LNCAP (cell line): Measurements from ENCODE around the gene RPTOR.

Experiments used
- CTCF ChIP-seq: fragments of 450-650 bp; IDR thresholded peaks from 2 replicates; pipeline ENCODE4 v1.5.1; 2017; ENCODE audit warnings: mild to moderate bottlenecking

The RPTOR gene

GRCh38 chr17:80781211-80781610, 236.6 kb downstream of the RPTOR start:
- no peak for TF ChIP-seq CTCF

- no peak for TF ChIP-seq CTCF
Observed at GRCh38 chr17:80781807-80782277, 237.2 kb downstream of the RPTOR start.

GRCh38 chr17:80782536-80783427, 238.1 kb downstream of the RPTOR start:
- no peak for TF ChIP-seq CTCF

- TF ChIP-seq CTCF = no peak
Observed at GRCh38 chr17:80783486-80783885, 238.8 kb downstream of the RPTOR start.

- TF ChIP-seq CTCF = no peak
Observed at GRCh38 chr17:80783971-80784370, 239.3 kb downstream of the RPTOR start.

- no peak for TF ChIP-seq CTCF
Observed at GRCh38 chr17:80785477-80786178, 241.0 kb downstream of the RPTOR start.

GRCh38 chr17:80786470-80786869, 241.8 kb downstream of the RPTOR start:
- no peak for TF ChIP-seq CTCF
